ENCODE data around the gene EMD.
"Not testable (repeated sequence)": the region's sequence is repeated elsewhere in the genome, so short reads cannot be mapped to it uniquely, and the experiment has no call there.

EMD gene

GRCh38 chrX:154382483-154383069 is 3.5 kb downstream of the EMD start:
- H3K36me3 ChIP-seq (ENCODE audit: insufficient read depth, low read length) = no peaks in the 10 kb centered on the region
- H3K4me1 ChIP-seq (ENCODE audit: control insufficient read depth, insufficient read depth, low read length, unreplicated experiment) = peaks cover 2% of the 10 kb centered on the region
- no peaks in the 10 kb centered on the region for H3K27me3 ChIP-seq (ENCODE audit: insufficient read depth, low read length)
- peaks cover 16% of the 10 kb centered on the region for H3K79me2 ChIP-seq (ENCODE audit: control insufficient read depth, insufficient read depth, low read length, unreplicated experiment)
- no peak overlapping the region for H3K27ac ChIP-seq (ENCODE audit: low read depth, low read length)
- no peak overlapping the region for H3K4me3 ChIP-seq (ENCODE audit: low read depth, low read length)
- H2AFZ ChIP-seq (ENCODE audit: low read length, unreplicated experiment) = no peak overlapping the region

DNA sequence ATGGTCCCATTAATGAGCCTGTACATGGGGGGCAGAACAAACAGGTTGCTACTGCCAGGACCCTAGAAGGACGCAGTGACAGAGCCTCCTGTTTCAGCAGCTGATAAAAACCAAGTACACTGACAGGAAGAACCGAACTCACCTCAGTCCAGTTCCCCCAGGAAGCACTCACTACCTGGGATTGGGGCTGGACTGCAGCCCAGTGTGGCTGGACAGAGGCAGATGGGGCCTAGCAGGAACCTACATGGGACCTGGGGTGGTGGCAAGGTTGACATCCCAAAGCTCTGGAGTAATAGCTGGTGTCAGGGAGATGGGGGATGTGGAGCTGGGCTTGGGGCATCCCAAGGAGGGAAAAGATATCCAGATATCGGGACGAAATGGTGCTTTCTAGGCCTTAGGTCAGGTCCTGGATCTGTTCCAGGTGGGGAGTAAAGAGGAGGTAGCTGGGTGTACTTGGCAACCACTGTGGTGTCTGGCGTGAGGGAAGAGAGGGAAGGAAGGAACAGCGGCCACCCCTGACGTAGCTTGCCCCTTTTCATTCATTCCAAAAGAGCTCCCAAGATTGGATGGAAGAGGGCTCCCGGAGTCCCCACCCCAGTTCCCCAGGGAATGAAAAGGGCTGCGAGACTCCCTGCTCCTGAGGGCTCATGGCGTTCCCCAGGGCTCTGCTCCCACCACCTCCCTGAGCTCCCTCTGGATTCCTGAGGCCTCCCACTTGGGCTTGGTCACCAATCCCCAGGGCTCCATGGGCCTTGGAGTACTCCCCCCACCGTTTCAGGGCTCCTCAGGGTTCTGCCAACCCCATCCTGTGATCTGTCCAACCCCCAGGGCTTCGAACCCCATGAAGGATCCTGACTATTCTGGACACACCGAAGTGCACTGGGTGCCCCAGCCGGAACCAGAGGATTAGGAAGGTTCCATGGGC is 4.5 kb downstream of the EMD start:
- peaks cover 2% of the 10 kb centered on the region for H3K4me1 ChIP-seq (ENCODE audit: control insufficient read depth, insufficient read depth, low read length, unreplicated experiment)
- H3K79me2 ChIP-seq (ENCODE audit: control insufficient read depth, insufficient read depth, low read length, unreplicated experiment) = peaks cover 16% of the 10 kb centered on the region
- no peaks in the 10 kb centered on the region for H3K36me3 ChIP-seq (ENCODE audit: insufficient read depth, low read length)
- no peak overlapping the region for H3K27ac ChIP-seq (ENCODE audit: low read depth, low read length)
- no peak overlapping the region for H3K4me3 ChIP-seq (ENCODE audit: low read depth, low read length)
- H3K27me3 ChIP-seq (ENCODE audit: insufficient read depth, low read length) = no peaks in the 10 kb centered on the region
- H2AFZ ChIP-seq (ENCODE audit: low read length, unreplicated experiment) = no peak overlapping the region

GRCh38 chrX:154384284-154384892 is 5.3 kb downstream of the EMD start:
- Histone ChIP-seq H3K27me3 (ENCODE audit: insufficient read depth, low read length) (no peaks in the 10 kb centered on the region), H3K36me3 (ENCODE audit: insufficient read depth, low read length) (no peaks in the 10 kb centered on the region), H3K4me1 (ENCODE audit: control insufficient read depth, insufficient read depth, low read length, unreplicated experiment) (peaks cover 2% of the 10 kb centered on the region), H3K27ac (ENCODE audit: low read depth, low read length) (no peak overlapping the region), H3K79me2 (ENCODE audit: control insufficient read depth, insufficient read depth, low read length, unreplicated experiment) (peaks cover 16% of the 10 kb centered on the region), H3K4me3 (ENCODE audit: low read depth, low read length) (no peak overlapping the region), H2AFZ (ENCODE audit: low read length, unreplicated experiment) (no peak overlapping the region)

DNA sequence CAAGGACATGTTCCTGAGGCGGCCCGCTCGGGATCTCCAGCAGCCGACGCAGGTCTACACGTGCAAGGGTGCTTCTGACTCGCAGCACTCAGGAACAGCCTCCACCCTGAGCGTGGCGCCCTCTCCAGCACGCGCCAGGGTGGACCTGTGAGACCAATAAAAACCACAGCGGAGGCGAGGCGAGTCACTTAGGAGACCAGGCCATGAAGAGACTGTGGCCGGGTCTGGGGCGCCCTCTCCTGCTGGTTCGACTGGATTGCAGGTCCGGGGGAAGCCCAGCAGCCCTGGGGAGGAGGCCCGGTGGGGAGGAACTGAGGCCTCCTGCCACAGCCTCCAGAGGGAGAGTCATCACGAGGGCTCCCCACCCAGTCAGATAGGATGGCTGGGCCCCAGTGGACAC is 9.0 kb downstream of the EMD start:
- not testable (repeated sequence) for H3K4me3 ChIP-seq (ENCODE audit: low read depth, low read length); H3K27ac ChIP-seq (ENCODE audit: low read depth, low read length); H3K27me3 ChIP-seq (ENCODE audit: insufficient read depth, low read length); H3K79me2 ChIP-seq (ENCODE audit: control insufficient read depth, insufficient read depth, low read length, unreplicated experiment); H3K4me1 ChIP-seq (ENCODE audit: control insufficient read depth, insufficient read depth, low read length, unreplicated experiment); H2AFZ ChIP-seq (ENCODE audit: low read length, unreplicated experiment); H3K36me3 ChIP-seq (ENCODE audit: insufficient read depth, low read length)

DNA sequence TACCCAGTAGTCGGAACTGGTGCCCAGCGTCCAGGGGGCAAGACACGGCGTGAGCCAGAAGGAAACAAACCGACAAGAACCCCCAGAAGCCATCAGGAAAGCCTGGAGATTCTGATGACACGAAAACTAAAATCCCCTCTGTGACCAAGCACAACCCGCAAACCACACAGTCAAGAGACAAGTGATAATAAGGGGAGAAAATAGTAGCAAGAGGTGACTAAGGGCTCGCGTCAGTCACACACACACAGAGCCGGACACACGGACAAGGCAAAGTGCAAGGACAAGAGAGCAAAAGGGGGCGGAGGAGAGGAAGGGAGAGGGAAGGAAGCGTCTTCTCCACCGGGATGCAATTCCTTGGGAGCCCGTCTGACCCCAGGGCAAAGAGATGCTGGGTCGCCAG is 9.6 kb downstream of the EMD start:
- H3K4me3 ChIP-seq (ENCODE audit: low read depth, low read length); H3K79me2 ChIP-seq (ENCODE audit: control insufficient read depth, insufficient read depth, low read length, unreplicated experiment); H3K4me1 ChIP-seq (ENCODE audit: control insufficient read depth, insufficient read depth, low read length, unreplicated experiment); H3K36me3 ChIP-seq (ENCODE audit: insufficient read depth, low read length); H3K27ac ChIP-seq (ENCODE audit: low read depth, low read length); H3K27me3 ChIP-seq (ENCODE audit: insufficient read depth, low read length); H2AFZ ChIP-seq (ENCODE audit: low read length, unreplicated experiment): not testable (repeated sequence)

DNA sequence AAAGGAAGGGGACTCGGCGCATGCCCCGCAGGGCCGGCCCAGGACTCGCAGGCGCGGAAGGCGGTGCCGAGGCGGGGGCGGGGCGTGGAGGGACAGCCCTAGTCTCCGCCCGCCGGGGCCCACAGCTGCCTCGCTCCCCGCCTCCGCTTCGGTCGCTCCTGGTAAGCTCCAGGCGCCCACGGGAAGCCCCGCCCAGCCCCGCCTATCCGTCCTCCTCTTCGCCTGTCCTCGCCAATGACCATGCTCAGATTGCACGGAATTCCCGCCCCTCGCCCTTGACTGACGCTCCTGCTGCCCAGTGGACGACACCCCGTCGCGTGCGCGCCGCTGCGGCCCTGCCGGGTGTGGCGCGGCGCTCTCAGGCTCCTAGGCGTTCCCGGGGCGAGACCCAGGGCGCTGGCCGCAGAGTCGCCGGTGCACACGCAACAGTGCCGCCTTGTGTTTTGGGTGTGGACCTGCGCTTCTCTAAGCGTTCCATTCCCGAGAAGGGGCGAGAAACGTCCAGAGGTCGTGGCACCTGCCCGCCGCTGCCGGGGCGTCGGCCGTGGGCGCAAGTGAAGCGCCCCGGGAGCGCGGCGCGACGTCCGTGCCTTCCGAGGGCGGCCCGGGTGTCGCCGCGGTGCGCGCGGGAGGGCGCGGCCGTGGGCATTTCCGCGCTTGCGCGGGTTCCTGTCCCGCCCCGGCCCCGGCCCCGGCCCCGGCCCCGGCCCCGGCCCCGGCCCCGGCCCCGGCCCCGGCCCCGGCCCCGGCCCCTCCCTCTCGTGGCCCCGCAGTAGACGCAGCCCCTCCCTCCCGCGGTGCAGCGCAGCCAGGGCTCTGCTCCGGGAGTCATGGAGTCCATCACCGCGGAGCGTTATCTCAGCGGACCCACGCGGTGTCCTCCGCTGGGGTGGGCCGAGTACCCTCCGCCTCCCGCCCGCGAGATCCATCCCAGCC is 11.0 kb downstream of the EMD start:
- not testable (repeated sequence) for H3K79me2 ChIP-seq (ENCODE audit: control insufficient read depth, insufficient read depth, low read length, unreplicated experiment); H3K27me3 ChIP-seq (ENCODE audit: insufficient read depth, low read length); H3K36me3 ChIP-seq (ENCODE audit: insufficient read depth, low read length); H3K4me1 ChIP-seq (ENCODE audit: control insufficient read depth, insufficient read depth, low read length, unreplicated experiment); H3K4me3 ChIP-seq (ENCODE audit: low read depth, low read length); H2AFZ ChIP-seq (ENCODE audit: low read length, unreplicated experiment); H3K27ac ChIP-seq (ENCODE audit: low read depth, low read length)

- H3K4me3 ChIP-seq (ENCODE audit: low read depth, low read length); H3K4me1 ChIP-seq (ENCODE audit: control insufficient read depth, insufficient read depth, low read length, unreplicated experiment); H3K27ac ChIP-seq (ENCODE audit: low read depth, low read length); H3K27me3 ChIP-seq (ENCODE audit: insufficient read depth, low read length); H2AFZ ChIP-seq (ENCODE audit: low read length, unreplicated experiment): not testable (repeated sequence)
- H3K79me2 ChIP-seq (ENCODE audit: control insufficient read depth, insufficient read depth, low read length, unreplicated experiment) = peaks cover 22% of the 10 kb centered on the region
- H3K36me3 ChIP-seq (ENCODE audit: insufficient read depth, low read length) = peaks cover 14% of the 10 kb centered on the region; the same call in 1 of the 2 replicates
Observed at GRCh38 chrX:154396363-154396762, 17.3 kb downstream of the EMD start.

DNA sequence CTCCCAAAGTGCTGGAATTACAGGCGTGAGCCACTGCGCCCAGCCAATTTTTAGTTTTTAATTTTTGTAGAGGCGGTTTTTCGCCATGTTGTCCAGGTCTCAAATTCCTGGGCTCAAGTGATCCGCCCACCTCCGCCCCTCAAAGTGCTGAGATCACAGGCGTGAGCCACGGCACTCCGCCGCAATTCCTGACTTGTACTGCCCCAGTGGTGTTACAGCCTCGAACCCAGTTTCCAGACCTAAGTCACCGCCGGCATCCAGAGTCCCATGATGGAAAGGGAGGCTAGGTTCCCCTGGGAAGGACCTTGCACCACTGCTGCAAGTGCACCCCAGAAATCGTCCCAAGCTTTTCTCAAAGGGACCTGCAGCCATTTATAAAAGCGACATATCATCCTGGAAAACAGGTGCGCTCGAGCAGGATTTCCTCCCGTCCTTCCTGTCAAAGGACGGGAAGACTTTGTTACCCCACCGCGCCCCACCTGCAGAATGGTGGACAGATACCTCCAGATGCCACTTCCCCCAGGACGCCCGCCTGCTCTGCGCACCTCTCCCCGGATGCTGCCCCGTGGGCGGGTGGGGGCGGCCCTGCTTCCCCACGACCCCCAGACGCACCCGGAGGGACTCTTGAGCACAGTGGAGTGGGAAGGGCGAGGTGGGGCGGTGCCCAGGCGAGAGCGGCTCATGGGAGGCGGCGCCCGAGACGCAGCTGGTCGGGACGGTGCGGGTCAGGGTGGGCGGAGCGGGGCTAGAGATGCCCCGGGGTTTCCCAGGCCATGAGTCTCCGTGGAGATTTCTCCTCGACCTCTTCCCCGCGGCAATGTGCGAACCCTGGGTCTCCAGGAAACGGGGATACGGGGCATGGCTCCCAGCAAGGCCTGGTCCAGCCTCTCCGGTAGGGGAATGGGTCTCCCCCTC is 18.1 kb downstream of the EMD start:
- H2AFZ ChIP-seq (ENCODE audit: low read length, unreplicated experiment) = peak overlapping the region; percentile 50
- peaks cover 22% of the 10 kb centered on the region for H3K79me2 ChIP-seq (ENCODE audit: control insufficient read depth, insufficient read depth, low read length, unreplicated experiment)
- H3K4me1 ChIP-seq (ENCODE audit: control insufficient read depth, insufficient read depth, low read length, unreplicated experiment) = peaks cover 3% of the 10 kb centered on the region
- H3K36me3 ChIP-seq (ENCODE audit: insufficient read depth, low read length) = peaks cover 14% of the 10 kb centered on the region; the same call in 1 of the 2 replicates
- H3K4me3 ChIP-seq (ENCODE audit: low read depth, low read length) = peak overlapping the region; percentile 98
- no peaks in the 10 kb centered on the region for H3K27me3 ChIP-seq (ENCODE audit: insufficient read depth, low read length)
- H3K27ac ChIP-seq (ENCODE audit: low read depth, low read length) = peak overlapping the region; percentile 99

GRCh38 chrX:154397888-154398667 is 19.0 kb downstream of the EMD start, which contains the start of gene RPL10:
RPL10 (plus strand) TSS chrX:154398377; CDS start chrX:154398520, 143 bp downstream.
- Histone ChIP-seq H3K79me2 (ENCODE audit: control insufficient read depth, insufficient read depth, low read length, unreplicated experiment) (peaks cover 22% of the 10 kb centered on the region), H3K27me3 (ENCODE audit: insufficient read depth, low read length) (no peaks in the 10 kb centered on the region), H3K36me3 (ENCODE audit: insufficient read depth, low read length) (peaks cover 14% of the 10 kb centered on the region; the same call in 1 of the 2 replicates), H3K4me3 (ENCODE audit: low read depth, low read length) (peak within 1 kb of the TSS; percentile 98), H2AFZ (ENCODE audit: low read length, unreplicated experiment) (peak within 1 kb of the TSS; percentile 50), H3K4me1 (ENCODE audit: control insufficient read depth, insufficient read depth, low read length, unreplicated experiment) (peaks cover 3% of the 10 kb centered on the region), H3K27ac (ENCODE audit: low read depth, low read length) (peak within 1 kb of the TSS; percentile 99)

All from ACC112 (cell line).